ENCODE data around the gene OR4E1. TPM values are rescaled to one million over a fixed set of nuclear protein-coding genes. Genes with fewer than 3 reads are reported as not detected.

The OR4E1 gene
- total RNA-seq, result not detected in 2 replicates

GRCh38 chr14:21673718-21674117 is at the start of gene OR4E1:
OR4E1 (minus strand) TSS chr14:21673818; CDS start chr14:21670935, 2,883 bp downstream.

GRCh38 chr14:21653331-21653885 is 20.2 kb downstream of the OR4E1 start, which contains the start of gene OR4E2:
OR4E2 (plus strand) TSS chr14:21653835; CDS start chr14:21665083, 11,248 bp downstream.

GRCh38 chr14:21634840-21635239 is 38.8 kb downstream of the OR4E1 start, which contains the start of gene OR10G2:
OR10G2 (minus strand) TSS chr14:21634940; CDS start chr14:21634842, 98 bp downstream.

Other genes with a start within 250 kb of the OR4E1 start
- 33.9 and 46.5 TPM in 2 replicates for gene CHD8, start 217.7 kb downstream of the OR4E1 start, total RNA-seq
- 6.7 and 11.1 TPM in 2 replicates for gene RAB2B, start 196.9 kb downstream of the OR4E1 start, total RNA-seq
- 17.8 and 24.3 TPM in 2 replicates for gene TOX4, start 196.6 kb downstream of the OR4E1 start, total RNA-seq
- 29.0 and 41.7 TPM in 2 replicates for gene METTL3, start 162.5 kb downstream of the OR4E1 start, total RNA-seq
- gene SALL2, start 147.5 kb downstream of the OR4E1 start, total RNA-seq, result 1.2 and 3.2 TPM in 2 replicates
- gene OR10G3, start 93.7 kb downstream of the OR4E1 start, total RNA-seq, result not detected in 2 replicates
- not detected in 2 replicates for gene OR10G2, start 38.9 kb downstream of the OR4E1 start, total RNA-seq
- not detected in 2 replicates for gene OR4E2, start 20.0 kb downstream of the OR4E1 start, total RNA-seq